ENCODE data around the gene TRIM69.
A peak's percentile ranks its signal among the peaks of the same experiment; 100 is the strongest.
"Not testable (repeated sequence)": the region's sequence is repeated elsewhere in the genome, so short reads cannot be mapped to it uniquely, and the experiment has no call there.

TRIM69 gene

DNA sequence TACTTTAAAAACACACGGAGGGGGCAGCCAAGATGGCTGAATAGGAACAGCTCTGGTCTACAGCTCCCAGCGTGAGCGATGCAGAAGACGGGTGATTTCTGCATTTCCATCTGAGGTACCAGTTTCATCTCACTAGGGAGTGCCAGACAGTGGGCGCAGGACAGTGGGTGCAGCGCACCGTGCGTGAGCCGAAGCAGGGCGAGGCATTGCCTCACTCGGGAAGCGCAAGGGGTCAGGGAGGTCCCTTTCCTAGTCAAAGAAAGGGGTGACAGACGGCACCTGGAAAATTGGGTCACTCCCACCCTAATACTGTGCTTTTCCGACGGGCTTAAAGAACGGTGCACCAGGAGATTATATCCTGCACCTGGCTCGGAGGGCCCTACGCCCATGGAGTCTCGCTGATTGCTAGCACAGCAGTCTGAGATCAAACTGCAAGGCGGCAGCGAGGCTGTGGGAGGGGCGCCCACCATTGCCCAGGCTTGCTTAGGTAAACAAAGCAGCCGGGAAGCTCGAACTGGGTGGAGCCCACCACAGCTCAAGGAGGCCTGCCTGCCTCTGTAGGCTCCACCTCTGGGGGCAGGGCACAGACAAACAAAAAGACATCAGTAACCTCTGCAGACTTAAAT lies 3.0 kb downstream of the TRIM69 start:
- not testable (repeated sequence) for DNase-seq (ENCODE audit: low spot score)

DNA sequence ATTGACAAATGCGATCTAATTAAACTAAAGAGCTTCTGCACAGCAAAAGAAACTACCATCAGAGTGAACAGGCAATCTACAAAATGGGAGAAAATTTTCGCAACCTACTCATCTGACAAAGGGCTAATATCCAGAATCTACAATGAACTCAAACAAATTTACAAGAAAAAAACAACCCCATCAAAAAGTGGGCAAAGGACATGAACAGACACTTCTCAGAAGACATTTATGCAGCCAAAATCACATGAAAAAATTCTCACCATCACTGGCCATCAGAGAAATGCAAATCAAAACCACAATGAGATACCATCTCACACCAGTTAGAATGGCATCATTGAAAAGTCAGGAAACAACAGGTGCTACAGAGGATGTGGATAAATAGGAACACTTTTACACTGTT lies 7.1 kb downstream of the TRIM69 start:
- DNase-seq (ENCODE audit: low spot score): not testable (repeated sequence)

DNA sequence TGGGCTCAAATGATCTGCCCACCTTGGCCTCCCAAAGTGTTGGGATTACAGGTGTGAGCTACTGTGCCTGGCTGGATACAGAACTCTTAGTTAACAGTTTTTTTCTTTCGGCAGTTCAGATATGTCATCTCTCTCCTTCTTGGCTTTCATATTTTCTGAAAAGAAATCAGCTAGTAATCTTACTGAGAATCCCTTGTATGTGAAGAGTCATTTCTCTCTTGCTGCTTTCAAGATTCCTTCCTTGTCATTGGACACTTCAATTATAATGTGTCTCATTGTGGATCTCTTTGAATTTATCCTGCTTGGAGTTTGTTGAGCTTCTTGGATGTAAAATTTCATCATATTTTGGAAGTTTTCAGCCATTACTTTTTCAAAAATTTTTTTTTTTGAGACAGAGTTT lies 17.0 kb downstream of the TRIM69 start:
- no peak for DNase-seq (ENCODE audit: low spot score)

DNA sequence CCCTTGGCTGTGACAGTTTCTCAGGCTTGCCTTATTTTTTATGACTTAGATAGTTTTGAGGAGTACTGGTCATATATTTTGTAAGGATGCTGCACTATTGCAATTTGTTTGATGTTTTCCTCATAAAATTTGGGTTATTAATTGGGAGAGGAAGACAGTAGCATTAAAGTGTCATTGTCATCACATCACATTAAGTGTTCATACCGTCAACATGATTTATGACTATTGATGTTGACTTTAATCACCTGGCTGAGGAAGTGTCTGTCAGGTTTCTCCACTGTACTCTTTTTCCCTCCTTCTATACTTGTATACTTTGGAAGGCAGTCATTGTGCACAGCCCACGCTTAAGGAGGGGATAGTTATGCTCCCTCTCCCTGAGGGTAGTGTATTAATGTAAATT lies 26.9 kb downstream of the TRIM69 start:
- no peak for DNase-seq (ENCODE audit: low spot score)

DNA sequence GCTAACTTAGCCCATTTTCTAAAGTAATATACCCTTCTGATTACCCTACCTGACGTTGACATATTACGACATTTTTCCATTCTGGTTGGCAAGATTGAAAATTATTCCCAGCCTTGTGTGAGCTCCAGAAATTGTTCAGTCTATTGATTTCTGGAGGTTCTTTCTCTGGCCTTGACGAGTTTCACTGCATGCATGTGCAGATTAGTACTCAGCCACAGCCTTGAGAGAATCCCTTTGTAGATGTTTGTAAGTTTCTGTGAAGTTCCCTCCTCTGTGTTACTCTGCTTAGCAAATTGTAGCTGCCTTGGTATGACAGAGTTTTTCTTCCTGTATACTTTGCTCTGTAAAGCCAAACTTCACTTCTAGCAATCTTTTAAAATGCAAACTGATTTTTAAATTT lies 27.5 kb downstream of the TRIM69 start:
- no peak for DNase-seq (ENCODE audit: low spot score)

DNA sequence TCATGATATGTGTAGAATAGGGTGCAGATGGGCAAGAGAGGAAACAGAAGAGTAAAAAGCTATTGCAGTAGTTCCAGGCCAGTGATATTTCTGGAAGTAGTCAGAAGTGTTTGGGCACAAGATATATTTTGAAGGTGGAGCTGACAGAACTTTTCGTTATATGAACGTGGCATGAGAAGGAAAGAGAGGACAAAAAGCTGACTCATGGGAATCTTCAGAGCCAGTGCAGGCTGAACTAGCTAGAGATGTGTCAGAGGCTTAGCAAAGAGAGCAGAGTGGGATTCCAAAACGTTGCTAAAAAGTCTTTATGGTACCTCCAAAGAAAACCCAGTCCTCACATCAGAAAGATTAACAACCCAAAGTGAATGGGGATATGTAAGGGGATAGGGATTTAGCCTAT lies 28.7 kb downstream of the TRIM69 start:
- no peak for DNase-seq (ENCODE audit: low spot score)

DNA sequence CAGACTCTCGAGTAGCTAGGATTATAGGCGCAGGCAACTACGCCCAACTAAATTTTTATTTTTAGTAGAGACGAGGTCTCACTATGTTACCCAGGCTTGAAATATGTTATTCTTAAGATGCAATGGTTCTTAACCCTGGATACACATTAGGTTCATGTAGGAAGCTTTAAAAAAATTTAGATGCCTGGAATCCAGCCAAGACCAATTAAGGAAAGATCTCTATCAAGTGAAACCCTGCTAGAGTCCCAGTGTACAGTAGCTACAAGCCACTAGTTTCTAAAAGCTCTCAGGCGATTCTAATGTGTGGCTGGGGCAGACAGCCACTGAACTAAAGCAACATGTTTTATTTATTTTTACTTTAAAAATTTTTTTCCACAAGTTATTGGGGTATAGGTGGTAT lies 33.2 kb downstream of the TRIM69 start:
- DNase-seq (ENCODE audit: low spot score): no peak

DNA sequence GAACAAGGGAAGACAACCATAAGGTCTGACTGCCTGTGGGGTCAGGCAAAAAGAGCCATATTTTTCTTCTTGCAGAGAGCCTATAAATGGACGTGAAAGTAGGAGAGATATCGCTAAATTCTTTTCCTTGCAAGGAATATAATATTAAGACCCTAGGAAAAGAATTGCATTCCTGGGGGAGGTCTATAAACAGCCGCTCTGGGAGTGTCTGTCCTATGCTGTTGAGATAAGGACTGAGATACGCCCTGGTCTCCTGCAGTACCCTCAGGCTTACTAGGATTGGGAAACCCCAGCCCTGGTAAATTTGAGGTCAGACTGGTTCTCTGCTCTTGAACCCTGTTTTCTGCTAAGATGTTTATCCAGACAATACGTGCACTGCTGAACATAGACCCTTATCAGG lies 34.4 kb downstream of the TRIM69 start:
- not testable (repeated sequence) for DNase-seq (ENCODE audit: low spot score)

DNA sequence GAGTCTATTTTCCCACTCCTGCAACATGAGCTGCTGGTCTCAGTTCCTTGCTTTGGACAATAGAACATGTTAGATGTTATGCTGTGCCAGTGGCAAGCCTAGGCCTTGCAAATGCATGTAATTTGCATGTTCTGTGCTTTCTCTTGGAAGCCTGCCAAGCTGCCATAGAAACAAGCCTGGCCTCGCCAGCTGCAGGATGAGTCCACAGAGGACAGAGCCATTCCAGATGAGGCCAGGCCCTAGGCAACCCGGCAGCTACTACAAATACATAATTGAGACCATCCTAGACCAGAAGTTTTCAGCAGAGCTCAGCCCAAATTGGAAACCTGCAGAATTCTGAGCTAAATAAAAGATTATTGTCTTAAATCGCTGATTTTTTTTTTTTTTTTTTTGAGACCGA lies 39.6 kb downstream of the TRIM69 start:
- no peak for DNase-seq (ENCODE audit: low spot score)

DNA sequence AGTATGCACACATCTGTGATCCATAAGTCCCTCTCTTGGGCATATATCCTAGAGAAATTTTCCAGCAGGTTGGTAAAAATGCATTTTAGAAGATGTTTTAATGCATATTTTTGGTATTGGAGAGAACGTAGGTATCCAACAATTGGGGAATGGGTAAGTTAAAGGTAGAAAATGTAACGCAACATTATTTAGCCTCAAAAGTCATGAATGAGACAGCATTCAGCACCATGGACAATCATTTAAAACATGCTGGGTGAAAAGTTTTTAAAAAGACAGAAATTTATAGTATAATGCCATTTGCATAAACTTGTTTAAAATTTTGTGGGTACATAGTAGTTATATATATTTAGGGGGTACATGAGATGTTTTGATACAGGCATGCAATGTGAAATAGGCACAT lies 43.4 kb downstream of the TRIM69 start:
- DNase-seq (ENCODE audit: low spot score): no peak

DNA sequence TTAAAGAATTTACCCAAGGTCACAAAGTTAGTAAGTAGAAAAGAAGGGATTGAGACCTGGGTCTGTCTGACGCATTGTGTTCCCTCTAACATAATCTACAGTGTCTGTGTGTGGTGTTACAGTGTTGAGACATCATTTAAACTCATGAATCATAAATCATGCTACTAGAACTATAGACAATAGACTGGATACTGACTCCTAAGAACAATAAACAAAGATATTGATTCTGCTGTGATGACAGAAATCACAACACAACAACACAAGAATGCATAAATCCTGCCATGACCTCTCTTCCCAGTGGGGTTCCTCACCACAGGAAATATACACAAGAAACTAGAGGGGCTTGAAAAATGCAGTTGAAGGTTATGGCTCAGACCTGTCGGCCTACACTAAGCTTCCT lies 44.3 kb downstream of the TRIM69 start:
- DNase-seq (ENCODE audit: low spot score): no peak

DNA sequence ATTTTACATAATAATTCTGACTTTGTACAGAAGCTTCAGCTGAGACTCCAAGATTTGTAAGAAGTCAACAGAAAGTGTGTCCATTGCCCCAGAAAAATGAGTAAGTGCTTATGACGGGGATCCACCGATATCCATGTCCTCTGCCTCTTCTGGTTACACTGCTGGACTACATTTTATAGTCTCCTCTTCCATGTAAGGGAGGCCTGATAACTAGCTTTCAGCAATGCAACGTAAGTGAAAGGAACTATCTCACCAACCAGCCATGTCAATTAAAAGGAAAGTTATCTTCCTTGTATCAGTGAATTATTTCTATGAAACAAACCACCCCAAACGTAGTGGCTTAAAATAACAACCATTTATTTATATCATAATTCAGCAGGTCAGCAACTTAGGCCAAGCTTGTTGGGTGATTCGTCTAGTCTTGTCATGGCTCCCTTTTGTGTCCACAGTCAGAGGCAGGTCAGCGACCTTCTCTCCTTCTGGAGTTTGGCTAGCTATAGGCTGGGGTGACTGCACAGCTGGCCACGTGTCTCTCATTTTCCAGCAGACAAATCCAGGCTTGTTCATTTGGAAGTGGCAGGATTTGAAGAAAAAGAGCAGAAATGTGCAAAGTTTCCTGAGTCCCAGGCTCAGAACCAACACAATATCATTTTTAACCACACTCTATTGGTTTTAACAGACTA lies 44.9 kb downstream of the TRIM69 start:
- no peak for DNase-seq (ENCODE audit: low spot score)

DNA sequence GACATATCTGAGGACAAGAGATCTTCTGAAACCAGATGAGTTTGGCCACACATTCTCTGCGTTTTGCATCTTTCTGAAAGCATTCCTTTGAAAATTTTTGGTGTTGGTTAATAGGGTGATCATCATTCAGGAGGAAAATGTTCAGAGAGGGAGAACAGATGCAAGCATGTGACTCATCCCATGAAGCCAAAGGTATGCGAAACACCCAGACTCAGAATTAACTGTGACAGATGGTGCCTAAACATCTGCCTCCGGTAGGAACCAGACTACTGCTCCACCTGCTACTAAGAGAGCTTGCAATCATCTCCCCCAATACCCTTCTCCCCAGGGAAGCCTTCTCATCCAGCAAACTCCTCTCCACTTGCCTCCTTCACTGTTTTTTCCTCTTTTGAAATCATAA lies 46.2 kb downstream of the TRIM69 start:
- DNase-seq (ENCODE audit: low spot score): no peak

DNA sequence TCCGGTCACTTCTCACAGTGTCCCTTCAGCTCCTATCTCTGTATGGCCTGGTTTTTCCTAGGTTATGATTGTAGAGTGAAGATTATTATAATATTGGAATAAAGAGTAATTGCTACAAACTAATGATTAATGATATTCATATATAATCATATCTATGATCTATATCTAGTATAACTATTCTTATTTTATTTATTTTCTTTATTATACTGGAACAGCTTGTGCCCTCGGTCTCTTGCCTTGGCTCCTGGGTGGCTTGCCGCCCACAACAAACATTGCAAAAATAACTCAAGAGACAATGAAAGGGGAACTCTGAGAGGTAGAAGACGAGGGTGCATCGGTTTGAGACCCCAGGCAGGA lies 48.6 kb downstream of the TRIM69 start:
- DNase-seq (ENCODE audit: low spot score): not testable (repeated sequence)

DNA sequence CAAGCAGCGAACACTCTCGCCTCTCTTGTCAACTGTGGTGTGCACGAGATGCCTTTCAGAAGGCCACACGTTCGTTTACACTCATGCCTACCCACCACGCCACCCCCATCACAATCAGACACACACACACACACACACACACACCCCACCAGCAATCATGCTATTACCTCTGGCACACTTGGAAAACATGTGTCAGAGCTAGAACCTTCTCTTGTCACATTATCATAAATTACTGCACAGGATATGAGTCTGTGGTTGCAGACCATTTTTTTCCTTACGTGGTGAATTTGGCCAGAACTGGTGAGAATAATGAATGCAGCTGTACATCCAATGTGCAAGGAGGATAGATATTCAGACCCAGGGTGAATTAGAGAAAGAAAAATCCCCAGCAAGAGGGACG lies 52.4 kb downstream of the TRIM69 start:
- DNase-seq (ENCODE audit: low spot score): peak; percentile 15

DNA sequence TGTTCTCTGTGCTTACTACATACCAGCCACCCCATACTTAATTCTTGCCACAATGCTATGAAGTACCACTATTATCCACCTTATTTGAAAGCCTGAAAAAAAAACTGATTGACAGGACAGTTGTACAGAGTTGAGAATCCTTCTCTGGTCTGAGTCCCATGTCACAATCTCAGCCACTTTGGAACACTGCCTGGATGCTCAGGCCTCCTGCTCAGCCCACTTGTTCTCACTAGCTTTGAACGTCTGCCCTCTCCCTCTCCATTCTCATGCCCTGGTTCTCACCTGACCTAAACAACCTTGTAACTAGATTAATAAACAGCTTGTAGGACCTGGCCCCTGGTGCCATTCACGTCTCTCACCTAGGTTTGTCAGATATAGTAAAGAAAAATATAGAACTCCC lies 53.9 kb downstream of the TRIM69 start:
- no peak for DNase-seq (ENCODE audit: low spot score)

DNA sequence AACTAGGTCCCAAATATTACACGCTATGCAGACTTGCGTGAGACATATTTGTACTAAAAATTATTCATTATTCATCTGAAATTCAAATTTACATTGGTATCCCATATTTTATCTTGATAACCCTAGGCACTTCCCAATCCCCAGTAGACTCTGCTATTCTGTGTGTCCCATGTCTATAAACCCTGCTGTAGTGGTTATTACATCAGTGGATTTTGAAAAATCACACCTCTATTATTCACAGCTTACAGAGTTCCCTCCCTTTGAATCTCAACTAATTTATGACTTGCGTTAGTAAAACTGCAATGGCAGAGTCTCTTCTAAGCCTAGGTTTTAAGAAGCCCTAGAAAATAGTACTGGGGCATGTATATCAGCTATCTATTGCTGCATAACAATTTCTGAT lies 54.3 kb downstream of the TRIM69 start:
- no peak for DNase-seq (ENCODE audit: low spot score)

DNA sequence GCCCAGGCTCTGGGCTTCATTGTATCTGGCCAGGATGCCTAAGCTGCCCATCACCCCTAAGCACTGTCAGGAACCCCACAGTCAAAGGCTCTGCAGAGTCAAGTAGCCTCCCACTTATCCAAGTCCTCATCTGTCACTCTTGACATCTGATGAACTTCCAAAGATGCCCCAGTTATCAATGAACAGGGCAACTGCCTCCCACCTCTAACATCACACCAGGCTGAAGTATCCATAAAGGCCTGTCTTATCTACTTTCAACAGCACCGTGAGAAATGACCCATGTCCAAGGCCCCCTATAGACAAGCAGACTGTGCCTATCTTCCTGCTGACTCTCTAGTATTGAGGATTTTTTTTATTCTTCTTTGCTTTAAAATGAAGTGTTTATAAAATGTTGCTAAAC lies 56.4 kb downstream of the TRIM69 start:
- no peak for DNase-seq (ENCODE audit: low spot score)

DNA sequence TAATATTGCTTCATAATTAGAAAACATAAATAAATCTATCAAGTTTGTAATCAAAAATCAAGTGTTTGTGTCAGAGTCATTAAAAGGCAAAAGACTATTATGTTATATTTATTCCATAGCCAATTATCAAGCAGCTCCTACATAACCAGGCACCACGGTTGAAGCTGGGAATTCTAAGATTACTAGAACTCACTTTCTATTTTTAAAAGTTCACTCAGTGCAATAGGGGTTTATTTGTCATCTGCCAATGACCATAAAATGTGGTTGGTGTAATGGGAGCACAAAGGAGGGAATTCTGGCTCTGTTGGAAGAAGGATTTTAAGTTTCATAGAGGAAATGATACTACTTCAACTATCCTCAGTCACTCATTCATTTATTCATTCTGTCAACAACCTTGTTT lies 57.7 kb downstream of the TRIM69 start:
- DNase-seq (ENCODE audit: low spot score): no peak

DNA sequence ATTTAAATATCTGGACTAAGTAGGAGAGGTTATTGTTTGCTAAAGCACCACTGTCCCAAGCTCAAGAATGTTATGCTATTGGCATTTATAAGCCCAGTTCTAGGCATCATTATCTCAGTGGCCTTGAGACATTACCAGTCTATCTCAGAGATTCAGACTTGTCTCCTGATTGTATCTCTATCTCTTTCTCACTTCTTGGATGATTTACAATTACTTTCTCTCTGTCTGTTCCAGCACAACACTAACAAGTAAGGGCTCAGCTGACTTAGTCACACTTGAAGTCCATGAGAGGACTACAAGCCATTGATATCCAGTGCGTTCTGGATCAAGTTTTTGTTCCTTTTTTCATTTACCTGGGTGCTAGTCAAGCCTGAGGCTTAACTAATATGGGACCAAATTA lies 60.2 kb downstream of the TRIM69 start:
- DNase-seq (ENCODE audit: low spot score): no peak

DNA sequence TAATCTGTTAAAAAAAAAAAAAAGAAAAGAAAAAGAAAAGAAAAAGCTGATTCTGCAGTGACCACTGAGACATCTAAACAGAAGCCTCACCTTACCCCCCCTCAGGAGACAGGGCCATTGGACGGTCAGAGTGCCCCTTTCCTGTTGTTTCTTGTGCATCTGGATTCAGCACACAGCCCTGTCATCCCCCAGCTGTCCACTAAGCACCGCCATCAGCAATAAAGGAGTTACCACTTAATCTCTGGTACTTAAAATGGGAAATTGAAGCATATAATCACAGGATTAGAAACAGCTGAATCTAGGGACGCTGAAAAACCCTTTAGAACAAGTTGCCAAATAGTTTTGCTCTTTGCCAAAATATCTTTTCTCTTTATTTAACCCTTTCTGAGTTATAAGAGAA lies 62.5 kb downstream of the TRIM69 start:
- no peak for DNase-seq (ENCODE audit: low spot score)

DNA sequence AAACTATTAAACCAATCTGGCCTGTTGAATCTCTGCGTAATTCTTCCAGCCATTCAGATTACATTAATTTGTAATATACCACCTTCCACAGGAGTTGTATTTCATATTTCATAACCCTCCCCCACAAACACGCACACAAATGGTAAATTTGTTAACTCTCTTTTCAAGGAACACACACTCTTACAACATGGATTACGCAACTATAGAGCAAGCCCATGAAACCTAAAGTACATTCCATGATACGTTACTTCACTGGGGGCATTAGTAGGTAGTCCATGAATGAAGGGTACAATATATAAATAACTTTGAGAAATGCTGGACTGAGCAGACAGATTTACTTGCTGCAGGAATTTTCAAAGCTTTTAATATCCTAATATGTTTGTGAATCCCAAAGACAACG lies 65.0 kb downstream of the TRIM69 start:
- no peak for DNase-seq (ENCODE audit: low spot score)

DNA sequence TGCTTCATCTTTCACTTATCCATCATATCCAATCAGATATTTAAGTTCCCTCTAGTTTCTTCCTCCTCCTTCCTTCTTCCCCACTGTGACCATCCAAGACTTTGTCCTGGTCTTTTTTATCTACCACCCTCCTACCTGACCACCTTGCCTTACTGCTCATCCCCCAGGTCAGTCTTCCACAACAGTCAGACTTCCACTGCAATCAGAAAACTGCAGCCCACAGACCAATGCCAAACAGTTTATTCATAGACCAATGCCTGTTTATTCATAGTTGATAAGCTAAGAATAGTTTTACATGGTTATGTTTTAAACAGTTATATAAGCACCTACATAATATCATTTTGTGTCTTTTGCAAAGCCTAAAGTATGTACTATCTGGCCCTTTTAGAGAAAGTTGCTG lies 65.5 kb downstream of the TRIM69 start:
- no peak for DNase-seq (ENCODE audit: low spot score)

DNA sequence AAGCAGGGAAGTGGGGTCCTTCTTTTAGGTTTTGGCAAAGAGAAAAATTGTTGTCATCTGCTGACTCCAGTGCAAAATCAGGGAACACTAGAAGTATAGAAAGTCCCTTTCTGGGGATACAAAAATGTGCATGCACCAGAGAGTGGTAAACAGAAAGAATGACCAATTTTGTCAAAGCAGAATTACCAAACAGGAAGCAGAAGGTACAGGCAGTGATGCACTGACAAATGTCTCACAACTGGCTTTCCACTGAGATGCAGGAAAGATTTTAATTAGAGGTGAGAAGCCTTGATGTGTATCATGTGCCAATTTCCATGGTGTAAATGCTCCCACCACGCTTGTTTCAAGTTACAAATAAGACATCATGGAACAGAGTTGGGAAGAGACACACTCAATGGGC lies 66.0 kb downstream of the TRIM69 start:
- DNase-seq (ENCODE audit: low spot score): no peak
